HG03565 (cell line): Measurements from ENCODE around the gene NAV2.

ENCODE experiments used
- ATAC-seq: cut with Tn5 transposase; IDR thresholded peaks from one replicate; pipeline ENCODE4 v1.9.1; 2021; ENCODE audit warnings: mild to moderate bottlenecking, moderate library complexity; ENCODE audit not compliant: unreplicated experiment

The NAV2 gene

DNA sequence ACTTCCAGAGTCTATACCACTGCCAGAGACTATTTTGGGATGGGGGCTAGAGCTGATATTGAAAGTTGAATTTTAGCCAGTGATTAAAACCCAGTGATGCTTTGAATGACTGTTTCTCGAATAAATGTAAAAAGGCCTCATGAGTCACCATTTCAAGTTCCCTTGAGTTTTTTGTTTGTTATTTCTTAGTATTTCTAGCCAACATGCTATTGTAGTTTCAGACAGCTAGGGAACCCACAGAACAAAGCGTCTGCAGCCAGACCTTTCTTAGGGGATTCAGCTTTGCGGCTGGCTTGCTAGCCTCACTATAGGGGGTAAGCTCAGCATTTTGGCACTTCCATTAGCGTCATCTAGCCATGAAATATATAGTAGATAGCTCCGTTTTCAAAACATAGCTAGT is 381.1 kb downstream of the NAV2 start:
- no peak for ATAC-seq

DNA sequence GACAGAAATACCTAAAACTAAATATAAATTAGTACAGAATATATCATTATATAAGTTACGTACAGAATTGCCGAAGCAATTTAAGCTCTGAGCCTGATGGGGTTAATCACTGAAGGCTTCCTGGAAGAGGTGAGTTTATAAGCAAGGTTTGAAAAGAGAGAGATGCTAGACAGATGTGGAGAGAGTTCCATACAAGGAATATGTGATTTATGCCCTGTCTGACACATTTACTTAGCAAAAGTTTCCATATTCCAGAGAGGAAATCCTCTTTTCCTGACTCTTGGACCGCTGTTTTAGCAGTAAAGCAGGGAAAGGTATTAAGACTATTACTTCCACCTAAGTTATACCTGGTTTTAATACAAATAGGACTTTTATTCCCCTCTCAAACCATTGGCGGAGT is 382.6 kb downstream of the NAV2 start:
- ATAC-seq: no peak

DNA sequence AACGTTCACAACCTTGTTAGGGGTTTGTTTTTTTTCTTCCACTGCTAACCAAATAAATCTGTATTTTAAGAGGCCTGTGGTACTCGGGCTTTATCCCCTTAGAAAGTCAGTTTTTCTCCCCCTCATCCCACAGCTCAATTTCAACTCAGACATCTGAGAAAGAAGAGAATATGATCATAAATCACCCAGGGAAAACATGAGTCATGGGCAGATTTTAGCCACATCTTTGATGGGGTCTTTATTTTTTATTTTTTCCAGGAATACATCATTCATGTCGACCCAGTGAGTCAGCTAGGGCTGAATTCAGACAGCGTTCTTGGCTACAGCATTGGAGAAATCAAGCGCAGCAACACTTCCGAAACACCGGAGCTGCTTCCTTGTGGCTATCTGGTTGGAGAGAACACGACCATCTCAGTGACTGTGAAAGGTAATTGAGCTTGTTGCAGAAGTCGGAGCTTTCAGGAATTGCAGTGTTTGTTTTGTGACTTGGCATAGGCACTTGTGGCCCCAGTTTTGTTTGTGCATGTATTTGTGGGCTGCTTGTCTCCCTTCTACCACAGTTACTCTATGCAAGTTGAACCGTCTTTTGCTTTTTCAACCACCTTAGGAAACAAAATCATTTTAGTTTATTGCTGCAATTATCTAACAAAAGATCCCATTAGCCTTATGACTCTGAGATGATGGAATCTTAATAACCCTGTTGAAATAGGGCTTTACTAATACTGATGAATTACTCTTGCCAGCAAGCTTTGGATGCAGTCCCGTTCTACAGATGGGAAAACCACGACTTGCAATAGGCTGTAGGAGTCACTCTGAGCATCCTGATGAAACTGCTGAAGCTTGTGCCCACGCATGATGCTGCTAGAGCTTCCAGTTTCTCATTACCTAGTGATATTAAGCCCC is 384.9 kb downstream of the NAV2 start:
- no peak for ATAC-seq

DNA sequence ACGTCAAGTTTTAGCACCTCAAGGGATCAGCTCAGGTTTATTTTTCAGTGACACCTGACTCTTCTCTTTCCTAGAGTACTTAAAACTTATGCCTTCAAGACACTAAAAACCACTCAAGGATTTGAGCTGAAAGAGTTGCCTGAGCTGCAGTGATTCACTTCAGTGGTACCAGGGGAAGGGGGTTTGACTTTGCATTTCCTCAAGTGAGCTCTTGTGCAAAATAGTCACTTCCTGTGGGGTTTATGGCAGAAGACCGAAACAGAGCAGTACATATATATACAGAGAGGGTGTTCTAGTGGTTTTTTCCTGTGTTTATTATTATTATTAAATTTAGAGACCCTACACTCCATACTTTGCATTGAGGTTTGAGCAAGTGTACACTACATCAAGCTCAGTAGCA is 386.9 kb downstream of the NAV2 start:
- ATAC-seq: no peak

GRCh38 chr11:20102397-20102796 is 389.8 kb downstream of the NAV2 start:
- ATAC-seq: no peak

GRCh38 chr11:20103281-20103680 is 390.6 kb downstream of the NAV2 start:
- ATAC-seq: no peak

GRCh38 chr11:20105427-20105826 is 392.8 kb downstream of the NAV2 start:
- no peak for ATAC-seq

GRCh38 chr11:20109731-20110445 is 397.3 kb downstream of the NAV2 start:
- no peak for ATAC-seq

DNA sequence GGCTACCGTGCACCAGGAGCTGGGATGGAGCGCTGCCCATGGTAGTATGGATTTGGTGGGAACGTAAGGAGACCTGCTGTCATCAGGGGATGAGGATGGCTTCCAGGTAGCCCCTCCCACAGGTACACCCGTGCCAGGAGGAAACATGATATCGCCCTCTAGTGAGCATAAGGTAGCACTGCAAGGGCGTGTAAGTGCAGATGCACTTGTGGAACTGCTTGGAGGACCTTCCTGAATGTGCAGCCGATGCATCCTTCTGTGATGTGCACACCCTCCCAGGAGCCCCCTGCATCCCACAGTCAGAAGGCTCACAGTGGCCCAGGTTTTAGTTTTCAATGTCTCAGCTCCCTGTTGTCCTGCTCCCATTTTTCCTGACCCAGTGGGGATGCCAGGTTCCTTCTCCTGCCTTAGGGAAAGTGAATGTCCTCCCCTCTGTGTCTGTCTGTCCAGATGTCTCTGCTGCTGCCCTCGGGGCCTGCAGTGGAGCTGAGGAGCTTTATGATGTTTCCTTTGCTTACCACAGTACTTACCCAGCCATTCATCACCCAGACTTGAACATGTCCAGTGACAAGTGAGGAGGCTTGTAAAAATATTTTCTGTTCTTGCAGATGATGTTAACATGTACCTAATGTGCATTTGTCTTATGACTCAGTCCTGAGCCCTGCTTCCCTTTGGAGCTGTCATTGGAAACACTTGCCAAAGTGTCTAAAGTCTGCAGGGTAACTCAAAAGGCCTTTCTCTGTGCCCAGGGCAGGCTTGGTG is 398.5 kb downstream of the NAV2 start:
- ATAC-seq: peak; percentile 87

- no peak for ATAC-seq
These were observed 399.2 kb downstream of the NAV2 start for GRCh38 chr11:20111871-20112270.

- ATAC-seq: no peak
These were observed 399.9 kb downstream of the NAV2 start for GRCh38 chr11:20112291-20113148.

DNA sequence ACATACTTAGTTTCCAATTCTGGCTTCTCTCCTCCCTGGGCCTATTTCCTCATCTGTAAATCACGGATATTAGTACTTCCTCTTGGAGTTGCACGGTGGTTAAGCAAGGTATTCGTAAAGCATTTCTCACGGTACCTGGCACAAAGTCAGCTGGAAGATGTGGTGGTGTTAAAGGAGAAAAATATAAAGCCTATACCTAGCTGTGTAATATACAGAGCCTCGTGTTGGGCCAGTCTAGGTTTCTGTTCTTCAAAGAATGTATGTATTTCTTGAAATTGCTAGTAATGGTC is 400.5 kb downstream of the NAV2 start:
- ATAC-seq: no peak

DNA sequence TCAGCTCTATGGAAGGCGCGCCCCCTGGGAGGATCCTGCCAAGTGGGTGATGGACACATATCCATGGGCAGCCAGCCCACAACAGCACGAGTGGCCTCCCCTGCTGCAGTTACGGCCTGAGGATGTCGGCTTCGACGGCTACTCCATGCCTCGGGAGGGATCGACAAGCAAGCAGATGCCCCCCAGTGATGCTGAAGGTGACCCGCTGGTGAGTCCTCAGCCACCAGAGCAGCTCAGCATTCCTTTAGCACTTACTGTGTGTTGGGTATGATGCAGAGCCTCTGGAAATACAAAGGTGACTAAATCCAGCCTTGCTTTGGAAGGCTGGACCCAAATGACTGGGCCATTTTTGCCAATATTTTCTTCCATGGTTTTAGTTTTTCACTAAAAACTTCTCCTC is 402.0 kb downstream of the NAV2 start:
- ATAC-seq: no peak

DNA sequence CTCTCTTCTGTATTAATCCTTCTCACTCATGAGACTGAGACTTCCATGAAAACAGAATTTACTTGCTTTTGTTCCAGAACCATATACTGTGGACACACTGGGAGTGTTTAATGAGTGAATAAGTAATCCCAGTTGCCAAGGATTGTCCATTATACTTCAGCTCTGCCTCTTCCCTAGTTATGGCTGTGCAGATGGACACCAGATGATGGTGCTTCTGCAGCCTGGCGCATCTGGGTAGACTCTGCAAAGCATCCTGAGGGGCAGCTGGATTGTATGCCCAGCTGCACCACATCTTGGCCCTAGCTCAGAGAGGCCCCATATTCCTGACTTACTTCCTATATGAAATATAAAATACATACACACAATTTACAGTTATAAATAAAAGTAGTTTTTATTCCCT is 404.2 kb downstream of the NAV2 start:
- no peak for ATAC-seq

- no peak for ATAC-seq
These were observed 404.7 kb downstream of the NAV2 start for GRCh38 chr11:20117291-20117690.

GRCh38 chr11:20118209-20118608 is 405.6 kb downstream of the NAV2 start:
- no peak for ATAC-seq

DNA sequence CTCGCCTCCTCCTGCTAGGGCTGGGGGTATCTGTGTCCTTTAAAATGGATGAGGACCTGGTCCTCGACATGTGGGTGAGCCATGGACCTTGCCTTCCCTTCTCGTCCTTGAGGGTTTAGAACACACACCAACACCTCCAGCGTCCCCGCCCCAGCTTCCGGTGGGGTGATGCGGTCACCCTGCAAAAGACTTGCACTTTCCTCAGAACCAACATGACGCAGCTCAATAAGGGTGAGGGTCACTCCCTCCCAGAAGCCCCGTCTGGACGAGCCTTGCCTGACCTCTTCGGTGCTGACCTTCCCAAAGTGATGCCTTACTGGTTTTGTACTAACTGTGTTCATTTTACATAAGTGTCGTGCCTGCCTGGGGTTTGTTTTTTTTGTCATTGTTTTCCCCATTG is 406.7 kb downstream of the NAV2 start:
- ATAC-seq: no peak

- no peak for ATAC-seq
These were observed 407.7 kb downstream of the NAV2 start for GRCh38 chr11:20120134-20120925.

GRCh38 chr11:20122131-20122530 is 409.5 kb downstream of the NAV2 start:
- ATAC-seq: no peak

DNA sequence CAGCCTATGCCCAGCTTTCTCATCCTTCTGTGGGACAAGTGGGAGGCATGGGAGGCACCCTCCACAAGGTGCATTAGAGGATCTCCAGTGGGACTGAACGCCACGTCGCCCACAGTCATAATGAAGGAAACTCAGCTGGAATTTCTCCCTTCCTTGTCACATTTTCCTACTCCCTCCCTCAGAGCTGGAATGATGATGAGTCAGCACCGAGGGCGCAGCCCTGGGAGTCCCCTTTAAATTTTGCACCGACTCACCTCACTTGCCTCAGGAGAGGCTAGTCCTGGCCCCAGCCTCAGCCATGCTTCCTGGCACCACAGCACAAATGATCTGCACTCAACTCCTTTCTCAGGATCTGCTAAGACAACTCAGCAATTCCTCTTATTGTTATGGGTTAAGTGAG is 413.3 kb downstream of the NAV2 start:
- ATAC-seq: no peak
